Fibroblast of pulmonary artery (primary cell): Measurements from ENCODE around the gene SP1.
"Not testable (repeated sequence)": the region's sequence is repeated elsewhere in the genome, so short reads cannot be mapped to it uniquely, and the experiment has no call there.

Experiments
- DNase-seq: peaks from one replicate; pipeline ENCODE4 v3.0.0-alpha.2; 2010; ENCODE audit warnings: low read depth
- H3K4me3 ChIP-seq: replicated peaks from 2 replicates; pipeline ENCODE4 v1.5.1; 2011; ENCODE audit warnings: low read depth, mild to moderate bottlenecking, control low read depth, low read length, moderate library complexity
- CTCF ChIP-seq: IDR thresholded peaks from 2 replicates; pipeline ENCODE4 v1.5.1; 2011; ENCODE audit warnings: mild to moderate bottlenecking, control low read depth, low read length, inconsistent platforms; ENCODE audit errors: missing control alignments

The SP1 gene

DNA sequence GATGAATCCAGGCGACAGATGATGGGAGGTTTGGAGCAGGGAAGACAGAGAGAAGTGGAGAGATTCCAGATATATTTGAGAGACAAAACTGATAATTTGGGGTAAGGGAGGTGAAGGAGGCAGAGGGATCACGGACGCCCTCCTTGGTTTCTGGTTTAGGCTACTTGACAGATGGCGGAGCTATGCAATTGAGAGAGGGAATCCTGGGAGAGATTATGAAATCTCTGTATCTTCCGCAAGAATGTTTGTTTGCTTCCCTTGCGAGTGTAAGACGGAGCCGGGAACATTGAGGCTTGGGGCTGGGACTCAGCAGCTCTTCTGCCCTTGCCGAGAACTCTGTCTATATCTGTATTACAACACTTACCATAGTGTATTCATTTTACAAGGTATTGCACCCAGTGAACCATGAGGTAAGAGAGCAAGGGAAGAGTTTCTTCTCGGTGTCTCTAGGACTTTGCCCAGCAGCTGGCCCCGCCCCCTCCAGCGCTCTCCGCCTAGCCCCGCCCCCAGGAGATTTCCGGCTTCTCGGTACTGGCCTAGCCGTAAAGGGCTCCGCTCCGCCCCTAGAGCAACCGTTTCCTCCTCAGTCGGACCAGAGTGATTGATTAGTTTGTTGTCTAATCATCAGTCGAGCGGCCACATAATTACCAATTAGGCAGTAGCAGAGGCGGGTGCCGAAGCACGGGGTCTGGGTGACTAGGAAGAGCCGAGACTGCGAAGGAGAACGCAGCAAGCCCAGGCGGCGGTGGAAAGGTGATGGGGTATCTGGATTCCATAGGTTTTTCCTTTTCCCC lies 61.3 kb downstream of the SP1 start, which contains the start of gene PRR13:
Gene PRR13 (plus strand): TSS at position 695 of the 794 bp plus-strand sequence. CDS start 981 bp downstream, outside the sequence.
- TF ChIP-seq CTCF, result no peak
- H3K4me3 ChIP-seq, result peak within 1 kb of the TSS; percentile 80
- peak; percentile 99 for DNase-seq

DNA sequence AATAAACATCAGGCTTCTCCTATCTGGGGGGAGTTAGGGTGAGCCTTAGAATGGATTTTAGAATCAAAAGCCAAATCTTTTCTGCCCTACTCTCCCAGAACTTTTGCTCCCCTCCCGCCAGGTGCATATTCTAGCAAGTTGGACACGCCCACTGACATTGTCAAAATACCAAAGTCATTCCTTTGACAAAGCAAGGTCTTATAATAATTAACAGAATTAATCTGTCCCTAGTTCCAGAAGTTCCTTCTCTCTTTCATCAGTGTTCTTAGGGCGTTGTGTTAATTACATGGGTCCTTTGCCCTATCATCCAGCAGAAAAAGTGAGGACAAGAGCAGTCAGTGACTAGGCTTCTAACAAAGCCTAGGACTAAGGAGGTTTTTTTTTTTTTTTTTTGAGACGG lies 64.0 kb downstream of the SP1 start:
- TF ChIP-seq CTCF, result no peak
- H3K4me3 ChIP-seq, result peak overlapping the region; percentile 10
- no peak for DNase-seq

DNA sequence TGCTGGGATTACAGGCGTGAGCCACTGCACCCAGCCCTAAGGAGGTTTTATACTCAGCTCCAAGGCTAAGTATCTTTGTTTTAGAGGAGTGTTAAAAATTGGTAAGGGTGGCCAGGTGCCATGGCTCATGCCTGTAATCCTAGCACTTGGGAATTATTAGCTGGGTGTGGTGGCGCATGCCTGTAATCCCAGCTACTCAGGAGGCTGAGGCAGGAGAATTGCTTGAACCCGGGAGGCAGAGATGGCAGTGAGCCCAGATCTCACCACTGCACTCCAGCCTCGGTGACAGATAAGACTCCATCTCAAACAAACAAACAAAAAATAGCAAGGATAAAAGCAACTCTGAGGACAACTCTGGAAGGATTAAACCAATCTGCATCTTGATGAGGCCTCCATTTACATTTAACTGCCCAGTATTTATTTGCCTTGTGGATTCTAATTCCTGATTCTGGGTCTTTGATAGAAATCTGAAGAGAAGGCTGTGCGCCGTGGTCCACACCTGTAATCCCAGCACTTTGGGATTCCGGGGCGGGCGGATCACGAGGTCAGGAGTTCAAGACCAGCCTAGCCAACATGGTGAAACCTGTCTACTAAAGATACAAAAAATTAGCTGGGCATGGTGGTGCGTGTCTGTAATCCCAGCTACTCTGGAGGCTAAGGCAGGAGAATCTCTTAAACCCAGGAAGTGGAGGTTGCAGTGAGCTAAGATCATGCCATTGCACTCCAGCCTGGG lies 64.8 kb downstream of the SP1 start:
- not testable (repeated sequence) for DNase-seq, H3K4me3 ChIP-seq

GRCh38 chr12:53450936-53451335 lies 71.0 kb downstream of the SP1 start:
- no peak overlapping the region for H3K4me3 ChIP-seq
- no peak for DNase-seq
- no peak for TF ChIP-seq CTCF

- TF ChIP-seq CTCF, result peak; percentile 93
- H3K4me3 ChIP-seq, result peak within 1 kb of the TSS; percentile 99
- peak; percentile 100 for DNase-seq
Observed at GRCh38 chr12:53451661-53452158, 71.7 kb downstream of the SP1 start, which contains the start of gene PCBP2. Gene PCBP2 (plus strand): TSS chr12:53452102. CDS start chr12:53454801, 2,699 bp downstream.

GRCh38 chr12:53452159-53453077 lies 72.4 kb downstream of the SP1 start:
- peak overlapping the region; percentile 99 for H3K4me3 ChIP-seq
- peak; percentile 88 for DNase-seq
- no peak for TF ChIP-seq CTCF
